ENCODE data around the gene ADAM23. TPM values are rescaled to one million over a fixed set of nuclear protein-coding genes. Genes with fewer than 3 reads are reported as not detected.

The ADAM23 gene
- total and polyA plus RNA-seq, 2 of the 13 experiments (the other 11 are each of a cell fraction or from before 2014, with no cell fraction given): 0.04 TPM; not detected in 1

DNA sequence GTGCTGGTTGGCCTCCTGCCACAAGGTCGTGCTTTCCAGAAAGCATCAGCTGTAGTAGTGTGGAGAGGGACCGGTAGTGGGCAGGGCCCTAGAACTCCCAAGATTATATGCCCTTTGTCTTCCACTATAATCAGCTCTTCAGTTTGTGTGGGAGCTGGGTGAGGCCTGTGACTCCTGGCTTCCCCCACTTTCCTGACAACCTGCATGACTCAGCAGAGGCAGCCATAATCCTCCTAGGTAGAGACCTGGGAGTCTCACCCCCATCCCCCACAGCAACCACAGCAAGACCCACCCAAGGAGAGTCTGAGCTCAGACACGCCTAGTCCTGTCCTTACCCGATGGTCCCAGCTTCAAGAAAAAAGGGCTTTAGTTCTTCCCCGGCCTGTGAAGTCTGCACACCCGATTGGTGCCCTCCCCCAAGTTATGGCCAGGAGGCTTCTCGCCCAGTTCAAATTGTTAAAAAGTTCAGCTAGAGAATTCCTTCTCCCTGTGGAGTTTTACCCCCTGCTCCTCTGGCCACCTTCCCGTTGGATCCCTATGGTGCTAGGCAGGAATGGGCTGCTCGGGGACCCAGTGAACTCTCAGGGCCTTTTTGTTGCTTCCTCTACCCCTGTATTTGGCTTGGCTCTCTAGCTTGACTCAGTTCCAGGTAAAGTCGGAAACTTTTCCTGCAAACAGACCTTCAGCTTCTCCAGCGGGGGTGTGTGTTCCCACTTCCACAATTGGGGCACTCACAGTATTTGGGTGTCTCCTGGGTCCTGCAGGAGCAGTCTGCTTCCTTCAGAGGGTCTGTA lies 141.2 kb downstream of the ADAM23 start:
- H3K4me2 ChIP-seq (ENCODE audit: low read depth, low read length): no peak overlapping the region
- no peak for DNase-seq (ENCODE audit: low spot score)
- no peak overlapping the region for H2AFZ ChIP-seq (ENCODE audit: low read length)
- BruUV-seq (replicated peaks): no TSS peak
- H4K20me1 ChIP-seq (ENCODE audit: insufficient read depth, low read length): no peaks in the 10 kb centered on the region
- no peak for ATAC-seq
- H3K4me3 ChIP-seq (replicated peaks in 1 of 3; ENCODE audit: insufficient read depth in 1 of 3, low read depth in 2 of 3, low read length in 3 of 3): no peak overlapping the region
- no peaks in the 10 kb centered on the region for H3K36me3 ChIP-seq (replicated peaks in 1 of 2; ENCODE audit: control insufficient read depth in 1 of 2, insufficient read depth in 2 of 2, low read length in 2 of 2)
- TF ChIP-seq, protein P1, sequence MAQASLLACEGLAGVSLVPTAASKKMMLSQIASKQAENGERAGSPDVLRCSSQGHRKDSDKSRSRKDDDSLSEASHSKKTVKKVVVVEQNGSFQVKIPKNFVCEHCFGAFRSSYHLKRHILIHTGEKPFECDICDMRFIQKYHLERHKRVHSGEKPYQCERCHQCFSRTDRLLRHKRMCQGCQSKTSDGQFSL (CRISPR knock-in tag; IDR thresholded peaks at IDR 0.05): no peak
- TF ChIP-seq ZNF136 (CRISPR knock-in tag; IDR thresholded peaks at IDR 0.05; ENCODE audit: low read depth): no peak
- TF ChIP-seq SMYD3 (CRISPR knock-in tag; IDR thresholded peaks at IDR 0.05): no peak
- TF ChIP-seq CCDC6 (CRISPR knock-in tag; IDR thresholded peaks at IDR 0.05): no peak
- no peak for TF ChIP-seq THAP11 (CRISPR knock-in tag; IDR thresholded peaks at IDR 0.05)
- TF ChIP-seq, protein P2, sequence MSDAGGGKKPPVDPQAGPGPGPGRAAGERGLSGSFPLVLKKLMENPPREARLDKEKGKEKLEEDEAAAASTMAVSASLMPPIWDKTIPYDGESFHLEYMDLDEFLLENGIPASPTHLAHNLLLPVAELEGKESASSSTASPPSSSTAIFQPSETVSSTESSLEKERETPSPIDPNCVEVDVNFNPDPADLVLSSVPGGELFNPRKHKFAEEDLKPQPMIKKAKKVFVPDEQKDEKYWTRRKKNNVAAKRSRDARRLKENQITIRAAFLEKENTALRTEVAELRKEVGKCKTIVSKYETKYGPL (CRISPR knock-in tag; IDR thresholded peaks at IDR 0.05): no peak
- no peak for TF ChIP-seq MTF2 (CRISPR knock-in tag; IDR thresholded peaks at IDR 0.05; ENCODE audit: borderline replicate concordance)
- TF ChIP-seq FOSL2 (CRISPR knock-in tag; IDR thresholded peaks at IDR 0.05): no peak
- TF ChIP-seq, protein P3, sequence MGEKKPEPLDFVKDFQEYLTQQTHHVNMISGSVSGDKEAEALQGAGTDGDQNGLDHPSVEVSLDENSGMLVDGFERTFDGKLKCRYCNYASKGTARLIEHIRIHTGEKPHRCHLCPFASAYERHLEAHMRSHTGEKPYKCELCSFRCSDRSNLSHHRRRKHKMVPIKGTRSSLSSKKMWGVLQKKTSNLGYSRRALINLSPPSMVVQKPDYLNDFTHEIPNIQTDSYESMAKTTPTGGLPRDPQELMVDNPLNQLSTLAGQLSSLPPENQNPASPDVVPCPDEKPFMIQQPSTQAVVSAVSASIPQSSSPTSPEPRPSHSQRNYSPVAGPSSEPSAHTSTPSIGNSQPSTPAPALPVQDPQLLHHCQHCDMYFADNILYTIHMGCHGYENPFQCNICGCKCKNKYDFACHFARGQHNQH (CRISPR knock-in tag; IDR thresholded peaks at IDR 0.05): no peak
- no peak for TF ChIP-seq NFE2 (CRISPR knock-in tag; IDR thresholded peaks at IDR 0.05)
- no peaks in the 10 kb centered on the region for H3K79me2 ChIP-seq (ENCODE audit: insufficient read depth, low read length)
- H3K27ac ChIP-seq (ENCODE audit: extremely low read length, insufficient read depth, low read length): no peak overlapping the region
- in situ Hi-C loops (cut with HindIII; ENCODE audit: extremely low pct_ligation_motif_present, low pct_unique_long_range_greater_than_20kb) (no loop called here), intact Hi-C loops (cut with micrococcal nuclease; ENCODE audit: unreplicated experiment) (no loop called here)
- H3K27me3 ChIP-seq (ENCODE audit: control insufficient read depth in 1 of 2, insufficient read depth in 2 of 2, low read length in 2 of 2): peaks cover 0 to 14% of the 10 kb centered on the region in 2 experiments; a peak in 2 of 5 replicates
- no peak for FAIRE-seq
- ChIA-PET CTCF (ENCODE audit: low intra/inter-chr PET ratio, low total read pairs) (no interaction called here), POLR2A (no interaction called here)
- no peak overlapping the region for H3K9ac ChIP-seq (ENCODE audit: insufficient read depth, low read depth, low read length)
- no peaks in the 10 kb centered on the region for H3K4me1 ChIP-seq (ENCODE audit: insufficient read depth, low read length)
- WGBS (ENCODE audit: low lambda C conversion rate): 23% methylated on average over 11 of the region's 11 CpGs
- H3K9me3 ChIP-seq (ENCODE audit: low read length): no peaks in the 10 kb centered on the region

Data from HepG2 (cell line).